GM12878 (cell line): ENCODE results near the gene PDE6A. TPM values are rescaled to one million over a fixed set of nuclear protein-coding genes. Genes with fewer than 3 reads are reported as not detected.

Experiments used
- ATAC-seq: fragments of 200-7000 bp; cut with Tn5 transposase; 3 replicates; pipeline ENCODE4 v1.9.1; 2020; ENCODE audit warnings: mild to moderate bottlenecking, moderate library complexity
- BruUV-seq: library from RNA; stranded (reverse); fragments of 400-500 nt; replicated peaks from 2 replicates; lab custom pipeline; 2021; lab: Mats Ljungman, UMichigan
- CTCF ChIA-PET: fragments of 300-600 bp; sonication (Branson Sonifier 250); formaldehyde crosslinking; extraction: SDS; loops from one replicate; lab custom pipeline; 2021; ENCODE audit warnings: inconsistent platforms; lab: Yijun Ruan, JAX
- POLR2A ChIA-PET: fragments of 350-600 bp; formaldehyde crosslinking; extraction: SDS; loops from one replicate; lab custom pipeline; 2021; ENCODE audit warnings: inconsistent platforms; lab: Charles Lee
- RAD21 ChIA-PET: fragments of 300-600 bp; sonication (Branson Sonifier 250); formaldehyde crosslinking; loops from one replicate; lab custom pipeline; 2023; ENCODE audit warnings: antibody characterized with exemption; ENCODE audit not compliant: unreplicated experiment; lab: Charles Lee
- SMC1A ChIA-PET: fragments of 300-600 bp; sonication (Branson Sonifier 250); formaldehyde crosslinking; loops from one replicate; lab custom pipeline; 2023; ENCODE audit not compliant: unreplicated experiment, uncharacterized antibody; lab: Charles Lee
- DNase-seq: peaks from one replicate; pipeline ENCODE4 v3.0.0-alpha.2; 2011; ENCODE audit warnings: low read depth, low spot score
- FAIRE-seq: peaks from 3 replicates; lab custom pipeline; 2011; peaks lifted over from hg19 to GRCh38; lab: Jason Lieb, UNC
- H2AFZ ChIP-seq: 2 replicates; pipeline ENCODE4 v1.6.0; 2011; ENCODE audit warnings: low read depth, low read length, control low read depth; ENCODE audit not compliant: control insufficient read depth
- H3K27ac ChIP-seq: 2 replicates; pipeline ENCODE4 v1.5.1; 2011; ENCODE audit warnings: control low read depth; ENCODE audit not compliant: control insufficient read depth, insufficient read depth
- H3K27me3 ChIP-seq, 2 experiments: replicated peaks in 1 of 2; 2 replicates each; pipeline versions ENCODE4 v1.6.0 to v1.6.1; 2011; ENCODE audit warnings: low read length in 1 of 2; ENCODE audit not compliant: control insufficient read depth in 2 of 2, insufficient read depth in 2 of 2
- H3K36me3 ChIP-seq, 2 experiments: 2 replicates each; pipeline ENCODE4 v1.5.1; 2011; ENCODE audit warnings: low read length in 1 of 2; ENCODE audit not compliant: control insufficient read depth in 2 of 2, insufficient read depth in 2 of 2
- H3K4me1 ChIP-seq: 2 replicates; pipeline ENCODE4 v1.6.1; 2011; ENCODE audit warnings: mild to moderate bottlenecking, low read length, moderate library complexity, mixed read lengths; ENCODE audit not compliant: control insufficient read depth, insufficient read depth
- H3K4me2 ChIP-seq: 2 replicates; pipeline ENCODE4 v1.6.0; 2011; ENCODE audit warnings: control low read depth; ENCODE audit not compliant: control insufficient read depth, insufficient read depth
- H3K4me3 ChIP-seq: fragments of 200-600 bp; sonication (generic); 2 replicates; pipeline ENCODE4 v1.5.1; 2016
- H3K79me2 ChIP-seq: 2 replicates; pipeline ENCODE4 v1.6.0; 2011; ENCODE audit warnings: low read length; ENCODE audit not compliant: control insufficient read depth, insufficient read depth
- H3K9ac ChIP-seq: 2 replicates; pipeline ENCODE4 v1.8.0; 2011; ENCODE audit warnings: low read length, control low read depth, mixed read lengths; ENCODE audit not compliant: control insufficient read depth, insufficient read depth
- H3K9me3 ChIP-seq: replicated peaks from 3 replicates; pipeline ENCODE4 v1.5.1; 2011; ENCODE audit warnings: mild to moderate bottlenecking, low read length; ENCODE audit not compliant: control insufficient read depth, insufficient read depth
- H4K20me1 ChIP-seq: 2 replicates; pipeline ENCODE4 v1.6.0; 2011; ENCODE audit not compliant: control insufficient read depth, insufficient read depth
- BRCA1 ChIP-seq: IDR thresholded peaks from 2 replicates; pipeline ENCODE4 v1.6.1; 2011; ENCODE audit warnings: low read depth, low read length, improper control_type of control experiment
- CHD1 ChIP-seq: IDR thresholded peaks from 2 replicates; pipeline ENCODE4 v1.6.1; 2012; ENCODE audit warnings: low read depth, low read length, improper control_type of control experiment
- CREM ChIP-seq: IDR thresholded peaks from 2 replicates; pipeline ENCODE4 v1.6.1; 2014; ENCODE audit warnings: antibody characterized with exemption, low read depth
- EED ChIP-seq: sonication (generic); IDR thresholded peaks from 2 replicates; pipeline ENCODE4 v1.6.1; 2016; ENCODE audit warnings: antibody characterized with exemption, low read depth
- EZH2 ChIP-seq: IDR thresholded peaks from 2 replicates; pipeline ENCODE4 v1.6.1; 2012; ENCODE audit warnings: low read depth, mild to moderate bottlenecking, control low read depth, inconsistent platforms, low read length, borderline replicate concordance; ENCODE audit not compliant: control insufficient read depth
- KAT2A ChIP-seq: conservative IDR thresholded peaks from 2 replicates; pipeline ENCODE4 v1.6.1; 2011; ENCODE audit warnings: low read depth, low read length; ENCODE audit not compliant: control insufficient read depth
- MTA3 ChIP-seq: IDR thresholded peaks from 2 replicates; pipeline ENCODE4 v1.6.1; 2012; ENCODE audit warnings: low read length, inconsistent platforms, borderline replicate concordance
- MYB ChIP-seq: fragments of 150-350 bp; IDR thresholded peaks from 2 replicates; pipeline ENCODE4 v1.6.1; 2014; ENCODE audit warnings: mild to moderate bottlenecking, low read depth, low read length, borderline replicate concordance
- NFYA ChIP-seq: IDR thresholded peaks from 2 replicates; pipeline ENCODE4 v1.6.1; 2011; ENCODE audit warnings: low read depth, mild to moderate bottlenecking, low read length, improper control_type of control experiment, borderline replicate concordance
- RB1 ChIP-seq: fragments of 450-650 bp; formaldehyde crosslinking; IDR thresholded peaks from 2 replicates; pipeline ENCODE4 v1.6.1; 2017; ENCODE audit warnings: mild to moderate bottlenecking, borderline replicate concordance
- SMAD5 ChIP-seq: IDR thresholded peaks from 2 replicates; pipeline ENCODE4 v1.6.1; 2016; ENCODE audit warnings: antibody characterized with exemption, low read depth
- SMARCA5 ChIP-seq: fragments of 450-650 bp; IDR thresholded peaks from 2 replicates; pipeline ENCODE4 v1.6.1; 2017; ENCODE audit warnings: mild to moderate bottlenecking
- TCF12 ChIP-seq: IDR thresholded peaks from 2 replicates; pipeline ENCODE4 v1.6.1; 2011; ENCODE audit warnings: low read depth, mild to moderate bottlenecking, low read length
- WGBS: methylation state at CpG from one replicate; pipeline ENCODE4 v1.1.6; 2016; ENCODE audit warnings: low lambda C conversion rate; ENCODE audit not compliant: insufficient replicate concordance, insufficient coverage; ENCODE audit errors: missing lambda C conversion rate; 5-methylcytosine and 5-hydroxymethylcytosine counted together
- in situ Hi-C: fragments of 300-500 bp; cut with MboI; formaldehyde crosslinking; loops from 9 replicates; pipeline ENCODE4 v1.14.3; 2018; ENCODE audit warnings: mixed read lengths
- intact Hi-C: fragments of 100-400 bp; cut with micrococcal nuclease; formaldehyde crosslinking; loops from one replicate; pipeline ENCODE4 v1.14.2; 2022; ENCODE audit not compliant: unreplicated experiment
- polyA plus RNA-seq, 11 experiments: library from polyadenylated mRNA; depleted of rRNA in 4 of 11; unstranded in 6 of 11; stranded (reverse) in 5 of 11; fragments of >200 nt; fragmentation: Nextera tagmentation in 4 of 11; fragmentation: Illumina TruSeq in 1 of 11; extraction: Ambion mirVana in 4 of 11; extraction: Trizol in 1 of 11; gene quantifications; 1 replicate in 1 of 11; 2 replicates in 10 of 11; pipeline versions ENCODE4 v1.2.1 to v1.2.3, GENCODE V29; 2011 to 2016; ENCODE audit warnings: inconsistent platforms in 2 of 11, missing spikeins in 2 of 11, low read depth in 1 of 11
- total RNA-seq, 4 experiments: library from RNA; depleted of rRNA in 3 of 4; stranded (reverse); fragments of >200 nt in 3 of 4; fragmentation: Illumina TruSeq in 1 of 4; extraction: Trizol in 1 of 4; gene quantifications; 2 replicates each; pipeline versions ENCODE4 v1.2.1 to v1.2.3, GENCODE V29; 2013 to 2021
- TF ChIP-seq, protein P1 (sequence below): fragments of 150-350 bp; IDR thresholded peaks from 2 replicates; pipeline ENCODE4 v1.6.1; 2014; ENCODE audit warnings: mild to moderate bottlenecking, low read depth, low read length
- TF ChIP-seq, protein P2 (sequence below): IDR thresholded peaks from 2 replicates; pipeline ENCODE4 v1.6.1; 2012; ENCODE audit warnings: low read length, inconsistent platforms
- TF ChIP-seq, protein P3 (sequence below): fragments of 450-650 bp; formaldehyde crosslinking; IDR thresholded peaks from 2 replicates; pipeline ENCODE4 v1.5.0; 2022; ENCODE audit warnings: mild to moderate bottlenecking, missing genetic modification characterization
- TF ChIP-seq, protein P4 (sequence below): fragments of 450-650 bp; IDR thresholded peaks from 2 replicates; pipeline ENCODE4 v1.6.1; 2016; ENCODE audit warnings: mild to moderate bottlenecking

The PDE6A gene
- total and polyA plus RNA-seq, 10 of the 15 experiments (the other 5 are each of a cell fraction or from before 2014, with no cell fraction given) = 0.05 to 0.26 TPM; not detected in 8

DNA sequence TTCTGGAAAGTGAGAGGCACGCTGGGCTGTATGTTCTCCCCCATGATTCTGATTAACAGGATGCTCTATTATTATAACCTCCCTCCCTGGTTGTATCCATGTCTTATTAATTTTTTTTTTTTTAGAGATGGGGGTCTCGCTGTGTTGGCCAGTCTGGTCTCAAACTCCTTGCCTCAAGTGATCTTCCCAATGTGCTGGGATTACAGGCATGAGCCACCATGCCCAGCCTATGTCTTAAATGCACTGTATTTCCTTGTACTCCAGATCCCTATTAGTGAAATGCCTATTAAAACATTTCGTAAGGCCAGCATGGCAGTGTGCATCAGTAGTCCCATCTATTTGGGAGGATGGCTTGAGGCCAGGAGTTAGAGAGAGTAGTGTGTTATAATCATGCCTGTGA lies 48.9 kb upstream of the PDE6A start:
- TF ChIP-seq SMARCA5 (no peak), BRCA1 (no peak), EZH2 (no peak), EED (no peak), CREM (no peak), MTA3 (no peak), TCF12 (no peak), SMAD5 (no peak), CHD1 (no peak), RB1 (no peak), MYB (no peak), KAT2A (no peak), NFYA (no peak)
- TF ChIP-seq, protein P1, sequence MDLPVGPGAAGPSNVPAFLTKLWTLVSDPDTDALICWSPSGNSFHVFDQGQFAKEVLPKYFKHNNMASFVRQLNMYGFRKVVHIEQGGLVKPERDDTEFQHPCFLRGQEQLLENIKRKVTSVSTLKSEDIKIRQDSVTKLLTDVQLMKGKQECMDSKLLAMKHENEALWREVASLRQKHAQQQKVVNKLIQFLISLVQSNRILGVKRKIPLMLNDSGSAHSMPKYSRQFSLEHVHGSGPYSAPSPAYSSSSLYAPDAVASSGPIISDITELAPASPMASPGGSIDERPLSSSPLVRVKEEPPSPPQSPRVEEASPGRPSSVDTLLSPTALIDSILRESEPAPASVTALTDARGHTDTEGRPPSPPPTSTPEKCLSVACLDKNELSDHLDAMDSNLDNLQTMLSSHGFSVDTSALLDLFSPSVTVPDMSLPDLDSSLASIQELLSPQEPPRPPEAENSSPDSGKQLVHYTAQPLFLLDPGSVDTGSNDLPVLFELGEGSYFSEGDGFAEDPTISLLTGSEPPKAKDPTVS = no peak
- TF ChIP-seq, protein P2, sequence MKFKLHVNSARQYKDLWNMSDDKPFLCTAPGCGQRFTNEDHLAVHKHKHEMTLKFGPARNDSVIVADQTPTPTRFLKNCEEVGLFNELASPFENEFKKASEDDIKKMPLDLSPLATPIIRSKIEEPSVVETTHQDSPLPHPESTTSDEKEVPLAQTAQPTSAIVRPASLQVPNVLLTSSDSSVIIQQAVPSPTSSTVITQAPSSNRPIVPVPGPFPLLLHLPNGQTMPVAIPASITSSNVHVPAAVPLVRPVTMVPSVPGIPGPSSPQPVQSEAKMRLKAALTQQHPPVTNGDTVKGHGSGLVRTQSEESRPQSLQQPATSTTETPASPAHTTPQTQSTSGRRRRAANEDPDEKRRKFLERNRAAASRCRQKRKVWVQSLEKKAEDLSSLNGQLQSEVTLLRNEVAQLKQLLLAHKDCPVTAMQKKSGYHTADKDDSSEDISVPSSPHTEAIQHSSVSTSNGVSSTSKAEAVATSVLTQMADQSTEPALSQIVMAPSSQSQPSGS = no peak
- TF ChIP-seq, protein P3, sequence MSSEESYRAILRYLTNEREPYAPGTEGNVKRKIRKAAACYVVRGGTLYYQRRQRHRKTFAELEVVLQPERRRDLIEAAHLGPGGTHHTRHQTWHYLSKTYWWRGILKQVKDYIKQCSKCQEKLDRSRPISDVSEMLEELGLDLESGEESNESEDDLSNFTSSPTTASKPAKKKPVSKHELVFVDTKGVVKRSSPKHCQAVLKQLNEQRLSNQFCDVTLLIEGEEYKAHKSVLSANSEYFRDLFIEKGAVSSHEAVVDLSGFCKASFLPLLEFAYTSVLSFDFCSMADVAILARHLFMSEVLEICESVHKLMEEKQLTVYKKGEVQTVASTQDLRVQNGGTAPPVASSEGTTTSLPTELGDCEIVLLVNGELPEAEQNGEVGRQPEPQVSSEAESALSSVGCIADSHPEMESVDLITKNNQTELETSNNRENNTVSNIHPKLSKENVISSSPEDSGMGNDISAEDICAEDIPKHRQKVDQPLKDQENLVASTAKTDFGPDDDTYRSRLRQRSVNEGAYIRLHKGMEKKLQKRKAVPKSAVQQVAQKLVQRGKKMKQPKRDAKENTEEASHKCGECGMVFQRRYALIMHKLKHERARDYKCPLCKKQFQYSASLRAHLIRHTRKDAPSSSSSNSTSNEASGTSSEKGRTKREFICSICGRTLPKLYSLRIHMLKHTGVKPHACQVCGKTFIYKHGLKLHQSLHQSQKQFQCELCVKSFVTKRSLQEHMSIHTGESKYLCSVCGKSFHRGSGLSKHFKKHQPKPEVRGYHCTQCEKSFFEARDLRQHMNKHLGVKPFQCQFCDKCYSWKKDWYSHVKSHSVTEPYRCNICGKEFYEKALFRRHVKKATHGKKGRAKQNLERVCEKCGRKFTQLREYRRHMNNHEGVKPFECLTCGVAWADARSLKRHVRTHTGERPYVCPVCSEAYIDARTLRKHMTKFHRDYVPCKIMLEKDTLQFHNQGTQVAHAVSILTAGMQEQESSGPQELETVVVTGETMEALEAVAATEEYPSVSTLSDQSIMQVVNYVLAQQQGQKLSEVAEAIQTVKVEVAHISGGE (CRISPR knock-in tag) = no peak
- TF ChIP-seq, protein P4, sequence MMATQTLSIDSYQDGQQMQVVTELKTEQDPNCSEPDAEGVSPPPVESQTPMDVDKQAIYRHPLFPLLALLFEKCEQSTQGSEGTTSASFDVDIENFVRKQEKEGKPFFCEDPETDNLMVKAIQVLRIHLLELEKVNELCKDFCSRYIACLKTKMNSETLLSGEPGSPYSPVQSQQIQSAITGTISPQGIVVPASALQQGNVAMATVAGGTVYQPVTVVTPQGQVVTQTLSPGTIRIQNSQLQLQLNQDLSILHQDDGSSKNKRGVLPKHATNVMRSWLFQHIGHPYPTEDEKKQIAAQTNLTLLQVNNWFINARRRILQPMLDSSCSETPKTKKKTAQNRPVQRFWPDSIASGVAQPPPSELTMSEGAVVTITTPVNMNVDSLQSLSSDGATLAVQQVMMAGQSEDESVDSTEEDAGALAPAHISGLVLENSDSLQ = no peak
- intact Hi-C loops (loop anchor here (5.0 kb wide), 1 partner anchor 141 kb away; no protein-coding TSS in a partner anchor), in situ Hi-C loops (no loop called here)
- no peaks in the 10 kb centered on the region for H3K9me3 ChIP-seq
- H3K27me3 ChIP-seq = no peaks in the 10 kb centered on the region
- no peak overlapping the region for H2AFZ ChIP-seq
- FAIRE-seq (no peak), ATAC-seq (no peak), DNase-seq (no peak)
- H3K4me1 ChIP-seq = no peaks in the 10 kb centered on the region
- no peaks in the 10 kb centered on the region for H3K36me3 ChIP-seq
- no peak overlapping the region for H3K4me2 ChIP-seq
- no peaks in the 10 kb centered on the region for H3K79me2 ChIP-seq
- H3K27ac ChIP-seq = no peak overlapping the region
- CTCF ChIA-PET = interaction anchor here (0.6 to 5.3 kb wide), 19 partner anchors 11 to 375 kb away, joined by 3 to 132 read pairs (median 3); no protein-coding TSS in a partner anchor
- POLR2A ChIA-PET = no interaction called here
- no peak overlapping the region for H3K4me3 ChIP-seq
- SMC1A ChIA-PET = interaction anchor here (0.9 to 3.9 kb wide), 14 partner anchors 12 to 357 kb away, joined by 3 to 45 read pairs (median 4); no protein-coding TSS in a partner anchor
- no peak overlapping the region for H3K9ac ChIP-seq
- RAD21 ChIA-PET = interaction anchor here (0.7 to 1.1 kb wide), 5 partner anchors 9 to 226 kb away, joined by 3 read pairs; no protein-coding TSS in a partner anchor
- no TSS peak for BruUV-seq
- no peaks in the 10 kb centered on the region for H4K20me1 ChIP-seq
- WGBS = 91% methylated on average over 3 of the region's 3 CpGs
